Osteoblast (primary cell): ENCODE results near the gene LGSN. TPM values are rescaled to one million over a fixed set of nuclear protein-coding genes. Genes with fewer than 3 reads are reported as not detected.
"Not testable (repeated sequence)": the region's sequence is repeated elsewhere in the genome, so short reads cannot be mapped to it uniquely, and the experiment has no call there.

Experiments used
- DNase-seq: peaks from one replicate; pipeline ENCODE4 v3.0.0; 2011; ENCODE audit warnings: low spot score, mixed read lengths; ENCODE audit not compliant: insufficient read length; ENCODE audit errors: missing footprints
- H2AFZ ChIP-seq: 2 replicates; pipeline ENCODE4 v1.6.0; 2011; ENCODE audit warnings: mild to moderate bottlenecking, low read length
- H3K27ac ChIP-seq: 2 replicates; pipeline ENCODE4 v1.5.1; 2011; ENCODE audit warnings: mild to moderate bottlenecking, low read depth, low read length, moderate library complexity
- H3K27me3 ChIP-seq: 2 replicates; pipeline ENCODE4 v1.6.0; 2012; ENCODE audit warnings: mild to moderate bottlenecking, control low read depth, inconsistent platforms, low read length, moderate library complexity; ENCODE audit not compliant: insufficient read depth
- H3K36me3 ChIP-seq: 2 replicates; pipeline ENCODE4 v1.5.1; 2011; ENCODE audit warnings: mild to moderate bottlenecking, low read length, control low read depth, moderate library complexity; ENCODE audit not compliant: insufficient read depth
- H3K4me1 ChIP-seq: 2 replicates; pipeline ENCODE4 v1.5.1; 2011; ENCODE audit warnings: mild to moderate bottlenecking, low read length, control low read depth, moderate library complexity; ENCODE audit not compliant: insufficient read depth
- H3K4me2 ChIP-seq: 2 replicates; pipeline ENCODE4 v1.6.0; 2011; ENCODE audit warnings: mild to moderate bottlenecking, low read length; ENCODE audit not compliant: insufficient read depth
- H3K4me3 ChIP-seq: fragments of 200-600 bp; sonication (generic); 3 replicates; pipeline ENCODE4 v1.5.1; 2012; ENCODE audit warnings: mild to moderate bottlenecking, low read length, inconsistent platforms; ENCODE audit not compliant: insufficient read depth
- H3K79me2 ChIP-seq: 2 replicates; pipeline ENCODE4 v1.6.0; 2012; ENCODE audit warnings: mild to moderate bottlenecking, low read length, control low read depth, inconsistent platforms; ENCODE audit not compliant: insufficient read depth
- H3K9me3 ChIP-seq: 2 replicates; pipeline ENCODE4 v1.5.1; 2011; ENCODE audit warnings: low read depth, low read length, control low read depth
- H4K20me1 ChIP-seq: 2 replicates; pipeline ENCODE4 v1.6.0; 2012; ENCODE audit warnings: mild to moderate bottlenecking, low read length, control low read depth; ENCODE audit not compliant: insufficient read depth
- small RNA-seq: library from RNA; depleted of rRNA; stranded (forward); fragments of <200 nt; gene quantifications from one replicate; pipeline ENCODE3, GENCODE V24; 2012
- total RNA-seq: library from RNA; depleted of rRNA; stranded (reverse); fragments of >200 nt; gene quantifications from 2 replicates; pipeline ENCODE4 v1.2.3, GENCODE V29; 2012

Gene LGSN
- total RNA-seq, 1 donor: not detected

- H4K20me1 ChIP-seq, H3K9me3 ChIP-seq, H3K36me3 ChIP-seq, H3K4me1 ChIP-seq, H3K27ac ChIP-seq, H3K27me3 ChIP-seq, H2AFZ ChIP-seq, H3K4me2 ChIP-seq, H3K79me2 ChIP-seq, H3K4me3 ChIP-seq, DNase-seq: not testable (repeated sequence)
These were observed 93.8 kb downstream of the LGSN start for GRCh38 chr6:63225987-63226386.

Small RNAs within 50 kb of the gene (small RNA-seq; reads per million reads assigned to genes)
- not detected for gene SPTLC1P3

Other genes with a start within 250 kb of the LGSN start
- 0.88 and 1.1 TPM in 2 replicates for gene FKBP1C, start 108.5 kb downstream of the LGSN start, total RNA-seq